Stimulated activated CD4-positive, alpha-beta T cell treated with anti-CD3 and anti-CD28 coated beads, TNF-alpha, amount 100 ng/mL, for 24 hours (primary cell): ENCODE results near the gene SYS1.

ENCODE experiments used
- DNase-seq, 3 experiments: peaks; one replicate each; pipeline ENCODE4 v3.0.0-alpha.2; 2020; ENCODE audit warnings: low read depth in 3 of 3

Gene SYS1

GRCh38 chr20:45387274-45387673 lies 24.3 kb downstream of the SYS1 start:
- no peak for DNase-seq

- DNase-seq = no peak
Measured at GRCh38 chr20:45390931-45391330, 28.0 kb downstream of the SYS1 start.

GRCh38 chr20:45391559-45391958 lies 28.6 kb downstream of the SYS1 start:
- DNase-seq = no peak

GRCh38 chr20:45392733-45393132 lies 29.8 kb downstream of the SYS1 start:
- DNase-seq = no peak

GRCh38 chr20:45394221-45395113 lies 31.5 kb downstream of the SYS1 start:
- no peak for DNase-seq

- no peak for DNase-seq
Measured at GRCh38 chr20:45395114-45395415, 32.1 kb downstream of the SYS1 start.

GRCh38 chr20:45399018-45399417 lies 36.1 kb downstream of the SYS1 start:
- DNase-seq = no peak

- DNase-seq = no peak
Measured at GRCh38 chr20:45400346-45401031, 37.5 kb downstream of the SYS1 start.

GRCh38 chr20:45402946-45403345 lies 40.0 kb downstream of the SYS1 start:
- no peak for DNase-seq

- no peak for DNase-seq
Measured at GRCh38 chr20:45404438-45404837, 41.5 kb downstream of the SYS1 start.

GRCh38 chr20:45405571-45406259 lies 42.8 kb downstream of the SYS1 start:
- no peak for DNase-seq

- peak in 1 of 3 experiments; percentile 60 for DNase-seq
Measured at GRCh38 chr20:45406260-45407066, 43.5 kb downstream of the SYS1 start.

- DNase-seq = no peak
Measured at GRCh38 chr20:45407067-45407745, 44.2 kb downstream of the SYS1 start.

GRCh38 chr20:45407783-45408645 lies 45.1 kb downstream of the SYS1 start, which contains the start of gene DBNDD2:
TSS of gene DBNDD2 (plus strand) at chr20:45408289. CDS start at chr20:45408468, 179 bp downstream.
- no peak for DNase-seq

- DNase-seq = no peak
Measured at GRCh38 chr20:45408646-45409213, 45.8 kb downstream of the SYS1 start.

GRCh38 chr20:45409521-45410272 lies 46.7 kb downstream of the SYS1 start:
- no peak for DNase-seq

GRCh38 chr20:45410887-45411286 lies 47.9 kb downstream of the SYS1 start:
- DNase-seq = no peak

GRCh38 chr20:45412653-45413052 lies 49.7 kb downstream of the SYS1 start:
- no peak for DNase-seq

- DNase-seq = no peak
Measured at GRCh38 chr20:45413479-45413878, 50.5 kb downstream of the SYS1 start.
